HG02798 (cell line): ENCODE results near the gene EVL.

ENCODE experiments used
- ATAC-seq: cut with Tn5 transposase; IDR thresholded peaks from one replicate; pipeline ENCODE4 v1.9.1; 2021; ENCODE audit warnings: mild to moderate bottlenecking; ENCODE audit not compliant: unreplicated experiment, poor library complexity

The EVL gene

GRCh38 chr14:100035700-100036099 is 29.5 kb upstream of the EVL start:
- no peak for ATAC-seq

DNA sequence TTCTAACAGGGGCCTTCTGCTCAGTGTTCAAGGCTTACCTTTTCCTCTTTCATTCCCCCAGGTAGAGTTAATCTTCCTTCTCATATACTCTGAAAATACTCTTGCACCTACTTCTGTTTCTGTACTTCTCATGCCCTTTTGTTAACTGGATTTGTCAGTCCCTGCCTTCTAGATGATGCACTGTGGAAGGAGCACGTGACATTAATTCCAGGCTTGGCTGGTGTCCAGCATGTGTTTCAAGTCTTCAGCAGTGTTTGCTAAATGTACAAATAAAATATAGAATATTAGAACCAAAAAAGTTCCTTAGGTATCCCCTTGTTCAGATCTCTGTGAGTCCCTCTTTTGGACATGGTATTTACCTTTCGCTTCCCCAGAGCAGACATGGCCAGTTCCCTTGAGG is 27.9 kb upstream of the EVL start:
- ATAC-seq = no peak

DNA sequence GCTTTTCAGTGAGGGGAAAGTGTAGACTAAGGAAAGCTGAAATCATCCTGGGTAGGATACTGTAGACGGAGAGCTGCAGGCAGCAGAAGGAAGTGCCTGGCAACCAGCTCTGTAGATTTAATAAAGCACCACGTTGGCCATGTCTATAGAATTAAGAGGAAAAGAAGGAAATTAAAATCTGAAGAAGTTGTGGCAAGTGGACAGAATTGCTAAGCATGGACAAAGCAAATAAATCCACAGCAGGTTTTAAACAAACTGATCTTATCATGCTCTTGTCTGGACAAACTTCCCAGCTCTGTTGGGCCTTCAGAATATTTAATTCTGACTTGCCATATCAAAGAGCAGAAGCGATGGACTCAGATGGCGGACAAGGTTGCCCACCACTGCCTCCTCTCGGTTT is 27.2 kb upstream of the EVL start:
- no peak for ATAC-seq

GRCh38 chr14:100039903-100040302 is 25.3 kb upstream of the EVL start:
- ATAC-seq = no peak

DNA sequence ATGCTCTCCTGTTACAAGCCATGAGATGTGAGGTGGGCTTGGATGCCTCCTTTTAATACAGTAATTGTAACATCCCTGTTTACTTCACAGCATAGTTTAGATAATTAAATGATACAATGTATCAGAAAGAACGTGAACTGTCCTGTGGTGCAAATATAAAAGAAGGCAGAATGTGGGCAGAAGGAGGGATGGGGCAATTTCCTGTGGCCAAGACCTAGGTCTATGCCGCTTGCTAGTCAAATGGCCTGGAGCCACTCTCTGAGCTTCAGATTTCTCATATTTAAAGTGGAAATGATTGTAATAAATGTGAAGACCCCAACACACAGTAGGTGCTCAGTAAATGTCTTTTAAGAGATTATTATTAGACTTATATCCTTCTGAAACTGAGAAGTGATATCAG is 24.0 kb upstream of the EVL start:
- ATAC-seq = no peak

DNA sequence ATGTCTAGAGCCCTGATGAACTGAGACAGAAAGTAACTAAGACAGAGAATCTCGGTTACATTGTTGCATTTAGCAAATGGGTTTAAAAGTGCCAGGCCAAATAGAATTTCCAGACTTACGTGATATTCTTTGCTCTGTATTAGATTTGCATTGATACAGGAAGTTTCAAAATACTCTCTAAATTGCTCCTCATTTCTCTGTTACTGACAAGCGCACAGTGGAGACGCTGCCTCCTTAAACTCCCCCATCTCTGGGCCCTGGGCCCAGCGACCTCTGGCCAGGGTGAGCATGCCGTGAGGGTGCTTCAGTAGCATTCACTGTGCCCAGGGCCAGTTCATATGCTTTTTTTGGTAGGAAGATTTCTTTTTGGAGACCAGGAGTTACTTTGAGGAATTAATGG is 22.9 kb upstream of the EVL start:
- ATAC-seq = no peak

GRCh38 chr14:100045642-100046344 is 19.4 kb upstream of the EVL start:
- ATAC-seq = no peak

GRCh38 chr14:100047600-100047999 is 17.6 kb upstream of the EVL start:
- ATAC-seq = no peak

- ATAC-seq = no peak
Observed at GRCh38 chr14:100048786-100049185, 16.4 kb upstream of the EVL start.

GRCh38 chr14:100049220-100049619 is 16.0 kb upstream of the EVL start:
- no peak for ATAC-seq

GRCh38 chr14:100051103-100051502 is 14.1 kb upstream of the EVL start:
- no peak for ATAC-seq

- no peak for ATAC-seq
Observed at GRCh38 chr14:100051543-100051942, 13.7 kb upstream of the EVL start.

DNA sequence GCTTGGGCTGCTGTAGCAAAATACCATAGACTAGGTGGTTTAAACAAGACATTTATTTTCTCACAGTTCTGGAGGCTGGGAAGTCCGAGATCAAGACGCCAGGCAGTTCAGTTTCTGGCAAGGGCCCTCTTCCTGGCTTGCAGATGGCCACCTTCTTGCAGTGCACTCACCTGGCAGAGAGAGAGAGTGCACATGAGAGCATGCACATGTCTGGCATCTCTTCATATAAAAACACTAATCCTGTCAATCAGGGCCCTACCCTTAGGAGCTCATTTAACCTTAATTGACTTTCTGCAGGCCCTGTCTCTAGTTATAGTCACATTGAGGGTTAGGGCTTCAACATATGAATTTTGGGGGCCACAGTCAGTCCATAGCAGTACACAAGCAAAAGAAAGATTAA is 12.4 kb upstream of the EVL start:
- no peak for ATAC-seq

DNA sequence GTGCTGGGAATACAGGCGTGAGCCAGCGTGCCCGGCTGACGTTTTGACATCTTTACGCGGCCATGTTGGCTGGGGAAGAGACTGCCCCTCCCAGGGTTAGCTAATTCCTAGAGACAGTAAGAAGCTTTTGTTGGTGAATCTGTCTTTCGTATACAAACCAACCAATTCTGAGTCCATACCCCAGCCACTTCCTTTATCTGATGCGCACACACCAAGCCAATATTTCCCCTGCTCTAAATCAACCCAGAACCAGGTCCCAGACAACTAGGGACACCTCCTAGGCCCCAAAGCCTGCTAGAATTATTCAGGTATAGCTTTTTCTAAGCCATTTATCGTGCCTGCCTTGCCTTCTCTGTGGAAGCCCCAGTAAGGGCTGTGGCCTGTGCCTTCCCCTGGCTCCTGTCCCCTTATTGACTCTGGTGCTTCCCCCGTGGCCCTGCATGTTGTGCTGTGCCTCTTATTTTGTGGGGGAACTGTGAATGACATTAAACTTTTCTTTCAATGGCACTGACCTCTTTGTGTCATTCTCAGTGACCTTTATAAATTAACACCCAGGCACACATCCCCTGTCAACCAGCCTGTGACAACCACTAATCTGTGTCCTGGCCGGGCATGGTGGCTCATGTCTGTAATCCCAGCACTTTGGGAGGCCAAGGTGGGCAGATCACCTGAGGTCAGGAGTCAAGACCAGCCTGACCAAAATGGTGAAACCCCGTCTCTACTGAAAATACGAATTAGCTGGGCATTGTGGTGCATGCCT is 10.7 kb upstream of the EVL start:
- no peak for ATAC-seq

DNA sequence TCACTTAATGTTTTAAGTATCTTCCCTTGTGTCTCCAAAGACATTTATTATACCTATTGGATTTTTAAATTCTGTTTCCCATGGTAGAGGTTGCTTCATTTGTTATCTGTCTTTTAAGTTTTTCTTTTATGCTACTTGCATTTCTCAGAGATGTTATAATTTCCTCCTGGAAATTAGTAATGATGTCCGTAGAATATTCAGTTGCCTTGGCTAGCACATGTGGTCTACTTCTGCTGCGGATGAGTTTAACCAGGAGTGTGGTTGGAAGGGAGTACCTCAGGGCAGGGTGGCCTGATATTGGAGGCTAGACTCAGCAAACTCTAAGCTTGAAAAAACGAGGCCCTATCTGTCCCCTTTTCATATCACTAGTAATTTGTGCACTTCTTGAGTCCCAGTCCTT is 8.8 kb upstream of the EVL start:
- ATAC-seq = no peak

DNA sequence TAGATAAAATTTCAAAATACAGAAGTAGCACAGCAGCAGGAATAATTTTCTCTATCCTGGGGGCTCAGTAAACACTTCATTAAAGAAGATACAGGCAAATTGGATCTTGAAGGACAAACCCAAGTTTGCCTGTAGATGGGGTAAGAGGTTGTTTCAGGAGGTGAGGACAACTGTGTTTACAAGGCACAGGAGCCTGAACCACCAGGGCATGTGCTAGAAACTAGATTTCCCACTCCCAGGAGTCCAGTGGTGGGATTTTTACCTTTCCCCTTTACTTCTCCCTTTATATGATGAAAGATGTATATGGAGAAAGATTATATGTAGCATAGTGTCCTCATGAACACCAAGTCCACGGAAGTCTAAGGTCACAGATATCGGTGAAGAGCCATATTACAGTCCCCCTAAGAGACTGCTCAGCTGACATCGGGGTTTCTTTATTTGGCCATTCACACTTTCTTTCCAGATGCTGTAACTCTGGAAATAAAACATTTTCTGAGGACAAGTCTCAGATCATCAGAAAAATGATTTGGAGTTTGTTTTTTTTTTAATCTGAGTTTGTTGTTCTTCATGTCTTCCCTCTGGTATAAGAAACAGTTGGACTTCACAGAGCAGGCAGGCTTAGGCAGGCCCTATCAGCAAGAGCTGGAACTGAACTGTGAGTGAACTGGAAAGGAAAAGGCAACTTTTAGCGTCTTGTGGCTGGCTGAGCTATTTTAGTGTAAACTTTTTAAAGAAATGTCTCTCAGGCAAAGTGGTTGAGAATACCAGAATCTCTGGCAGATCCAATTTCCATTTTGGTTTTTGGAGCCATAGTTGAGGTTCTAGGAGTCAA is 8.0 kb upstream of the EVL start:
- peak; percentile 48 for ATAC-seq

DNA sequence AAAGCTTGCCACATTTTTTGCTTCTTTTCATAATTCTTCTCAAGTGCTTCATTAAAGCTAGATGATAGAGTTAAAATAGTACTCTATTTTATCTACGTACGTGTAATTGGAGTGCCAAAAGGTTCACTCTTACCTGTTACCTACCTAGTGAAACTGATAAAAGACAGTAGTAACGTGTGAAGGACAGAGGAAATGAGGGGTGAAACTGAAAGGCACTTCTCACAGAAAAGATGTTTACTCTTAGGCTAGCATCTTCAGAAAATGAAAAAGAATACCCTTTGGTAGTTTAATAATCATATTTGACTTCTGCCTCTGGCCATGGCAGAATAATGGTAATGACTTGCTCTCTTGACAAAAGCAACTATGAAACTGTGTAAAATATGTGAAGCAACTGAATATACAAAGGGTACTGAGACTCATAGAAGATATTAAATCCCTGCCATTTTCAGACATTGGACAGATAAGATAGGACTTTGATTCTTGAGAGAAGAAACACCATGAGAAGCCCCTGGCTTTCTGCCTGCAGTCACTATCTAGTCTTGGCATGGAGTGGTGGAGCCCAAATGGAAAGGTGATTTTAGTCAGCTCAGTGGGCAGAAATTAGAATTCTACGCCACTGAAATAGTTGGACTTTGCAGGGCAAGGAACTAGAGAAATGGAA is 6.3 kb upstream of the EVL start:
- peak; percentile 80 for ATAC-seq

DNA sequence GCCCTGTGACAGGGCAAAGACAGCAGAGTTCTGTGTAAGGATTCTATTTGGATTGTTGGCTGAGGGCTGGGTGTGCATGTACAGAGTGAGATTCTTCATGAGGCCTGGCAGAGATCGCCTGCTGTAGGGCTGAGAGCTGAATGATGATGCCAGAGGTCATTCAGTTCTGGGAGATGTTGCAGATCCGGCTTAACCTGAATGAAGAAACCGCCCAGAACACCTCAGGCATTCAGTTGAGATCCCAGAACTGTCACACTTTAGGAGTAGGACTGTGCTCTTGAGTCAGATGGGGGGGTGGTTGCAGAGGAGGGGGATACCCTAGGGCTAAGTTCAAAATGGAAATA is 5.8 kb upstream of the EVL start:
- no peak for ATAC-seq

GRCh38 chr14:100060760-100061159 is 4.5 kb upstream of the EVL start:
- ATAC-seq = no peak

GRCh38 chr14:100062590-100062989 is 2.6 kb upstream of the EVL start:
- no peak for ATAC-seq
